COR-L47 (cell line): Measurements from ENCODE around the gene CDK10.
A peak's percentile ranks its signal among the peaks of the same experiment; 100 is the strongest.

Experiments
- DNase-seq: peaks from one replicate; lab custom pipeline; 2025; lab: John Stamatoyannopoulos, UW

CDK10 gene

GRCh38 chr16:89711601-89712273 is 25.2 kb downstream of the CDK10 start:
- DNase-seq: peak; percentile 40

- DNase-seq: no peak
These were observed 25.8 kb downstream of the CDK10 start for GRCh38 chr16:89712274-89712781.

DNA sequence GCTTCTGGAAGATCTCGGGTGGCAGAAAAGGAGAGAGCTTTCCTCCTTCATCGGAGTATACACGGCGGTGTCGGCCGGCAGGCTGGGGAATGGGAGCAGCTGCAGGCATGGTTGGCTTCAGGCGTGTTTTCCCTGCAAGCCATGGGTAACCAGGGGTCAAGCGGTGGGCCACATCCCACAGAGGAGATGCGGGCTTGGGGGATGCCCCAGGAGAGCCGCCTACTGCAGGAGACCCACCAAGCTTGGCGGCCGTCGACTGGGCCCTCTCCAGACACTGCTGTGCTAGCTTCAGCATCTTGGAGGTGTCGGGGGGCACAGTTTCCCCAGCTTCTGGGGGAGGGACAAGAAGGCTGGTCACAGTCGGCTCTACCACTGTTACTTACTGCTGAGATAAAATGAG is 30.0 kb downstream of the CDK10 start:
- DNase-seq: no peak

- DNase-seq: no peak
These were observed 30.6 kb downstream of the CDK10 start for GRCh38 chr16:89716916-89717687.

- DNase-seq: no peak
These were observed 31.4 kb downstream of the CDK10 start for GRCh38 chr16:89717688-89718505.

DNA sequence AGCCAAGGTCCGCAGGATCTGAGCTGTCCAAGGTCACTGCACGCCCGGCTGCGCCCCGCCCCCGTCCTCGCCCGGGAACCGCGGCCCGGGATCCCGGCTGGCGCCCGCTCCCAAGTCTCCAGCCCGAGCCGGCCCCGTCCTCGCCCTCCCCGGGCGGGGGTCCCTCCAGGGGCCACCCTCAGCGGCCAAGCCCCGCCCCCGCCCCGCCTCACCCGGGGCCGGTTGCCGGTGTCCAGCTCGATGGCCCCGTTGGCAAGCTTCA is 34.0 kb downstream of the CDK10 start:
- peak; percentile 42 for DNase-seq

GRCh38 chr16:89720813-89721545 is 34.5 kb downstream of the CDK10 start, which contains the start of the genes VPS9D1 and ZNF276:
VPS9D1 (minus strand) TSS chr16:89720898; CDS start chr16:89720861, 37 bp downstream.
ZNF276 (plus strand) TSS chr16:89721537; CDS start chr16:89721641, 104 bp downstream.
- peak; percentile 83 for DNase-seq

GRCh38 chr16:89721546-89722391 is 35.3 kb downstream of the CDK10 start:
- peak; percentile 35 for DNase-seq

- DNase-seq: no peak
These were observed 36.1 kb downstream of the CDK10 start for GRCh38 chr16:89722392-89723278.

GRCh38 chr16:89723279-89724250 is 37.1 kb downstream of the CDK10 start:
- DNase-seq: no peak

GRCh38 chr16:89727406-89728120 is 41.1 kb downstream of the CDK10 start:
- no peak for DNase-seq

DNA sequence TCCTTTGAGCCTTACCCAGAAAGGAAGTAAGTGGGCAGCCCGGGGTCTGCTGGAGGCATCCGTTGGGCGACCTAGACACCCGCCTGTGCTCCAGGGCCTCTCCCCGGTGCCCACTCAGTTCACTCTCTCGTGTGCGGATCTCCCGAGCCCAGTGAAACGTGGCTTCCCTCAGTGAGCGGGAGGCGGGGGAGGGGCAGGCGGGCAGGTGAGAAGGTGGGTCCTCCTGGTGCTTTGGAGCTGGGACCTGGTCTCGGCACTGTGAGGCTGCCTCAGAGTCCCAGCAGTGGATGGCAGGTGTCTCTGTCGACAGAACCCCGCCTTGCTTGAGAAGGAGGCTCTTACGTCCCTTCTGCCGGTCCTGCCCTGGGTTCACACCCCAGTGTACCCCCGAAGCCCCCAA is 42.8 kb downstream of the CDK10 start:
- DNase-seq: no peak

GRCh38 chr16:89729863-89730593 is 43.5 kb downstream of the CDK10 start:
- no peak for DNase-seq

- no peak for DNase-seq
These were observed 44.2 kb downstream of the CDK10 start for GRCh38 chr16:89730610-89731234.

- no peak for DNase-seq
These were observed 45.8 kb downstream of the CDK10 start for GRCh38 chr16:89732142-89732917.

GRCh38 chr16:89732918-89733242 is 46.4 kb downstream of the CDK10 start:
- no peak for DNase-seq
